Stimulated activated CD8-positive, alpha-beta memory T cell treated with anti-CD3 and anti-CD28 coated beads, Interleukin-15, amount 100 ng/mL, for 4 hours (primary cell): ENCODE results near the gene FHAD1.
"Not testable (repeated sequence)": the region's sequence is repeated elsewhere in the genome, so short reads cannot be mapped to it uniquely, and the experiment has no call there.

ENCODE experiments used
- DNase-seq, 2 donors: peaks; one replicate each; pipeline ENCODE4 v3.0.0-alpha.2; 2020; ENCODE audit warnings: low read depth in 2 of 2

Gene FHAD1

GRCh38 chr1:15417059-15417934 lies 170.3 kb downstream of the FHAD1 start:
- peak in 1 of 2 donors; percentile 64 for DNase-seq

GRCh38 chr1:15418806-15419515 lies 171.9 kb downstream of the FHAD1 start:
- DNase-seq = no peak

- no peak for DNase-seq
Observed at GRCh38 chr1:15420853-15421465, 173.9 kb downstream of the FHAD1 start.

GRCh38 chr1:15422871-15423270 lies 175.8 kb downstream of the FHAD1 start:
- DNase-seq = no peak

GRCh38 chr1:15423355-15424077 lies 176.5 kb downstream of the FHAD1 start:
- no peak for DNase-seq

GRCh38 chr1:15424146-15424667 lies 177.2 kb downstream of the FHAD1 start:
- no peak for DNase-seq

GRCh38 chr1:15424981-15425380 lies 178.0 kb downstream of the FHAD1 start:
- DNase-seq = no peak

- no peak for DNase-seq
Observed at GRCh38 chr1:15425521-15425920, 178.5 kb downstream of the FHAD1 start.

- DNase-seq = no peak
Observed at GRCh38 chr1:15425958-15426357, 178.9 kb downstream of the FHAD1 start.

GRCh38 chr1:15426492-15427279 lies 179.7 kb downstream of the FHAD1 start:
- DNase-seq = no peak

- DNase-seq = no peak
Observed at GRCh38 chr1:15427280-15427666, 180.2 kb downstream of the FHAD1 start.

- not testable (repeated sequence) for DNase-seq
Observed at GRCh38 chr1:15428252-15428651, 181.2 kb downstream of the FHAD1 start.

GRCh38 chr1:15428815-15429435 lies 181.9 kb downstream of the FHAD1 start:
- no peak for DNase-seq

GRCh38 chr1:15429701-15430149 lies 182.7 kb downstream of the FHAD1 start:
- no peak for DNase-seq

- DNase-seq = peak; percentile 44 to 48
Observed at GRCh38 chr1:15430787-15431570, 184.0 kb downstream of the FHAD1 start.

GRCh38 chr1:15431571-15431948 lies 184.5 kb downstream of the FHAD1 start:
- DNase-seq = no peak

- DNase-seq = no peak
Observed at GRCh38 chr1:15432324-15432723, 185.3 kb downstream of the FHAD1 start.

GRCh38 chr1:15433471-15433870 lies 186.4 kb downstream of the FHAD1 start:
- DNase-seq = no peak

- DNase-seq = not testable (repeated sequence)
Observed at GRCh38 chr1:15434739-15435138, 187.7 kb downstream of the FHAD1 start.
